HT-29 (cell line): ENCODE results near the gene RAB3GAP1. TPM values are rescaled to one million over a fixed set of nuclear protein-coding genes. Genes with fewer than 3 reads are reported as not detected.
"Not testable (repeated sequence)": the region's sequence is repeated elsewhere in the genome, so short reads cannot be mapped to it uniquely, and the experiment has no call there.

Experiments
- DNase-seq: peaks from one replicate; pipeline ENCODE4 v3.0.0-alpha.2; 2015; ENCODE audit warnings: low spot score
- total RNA-seq: library from RNA; depleted of rRNA; stranded (reverse); fragments of >200 nt; shearing (Covaris generic); gene quantifications from 2 replicates; pipeline ENCODE4 v1.2.3, GENCODE V29; 2014; rRNA removed

The RAB3GAP1 gene
- total RNA-seq, result 14.7 and 15.6 TPM in 2 replicates

DNA sequence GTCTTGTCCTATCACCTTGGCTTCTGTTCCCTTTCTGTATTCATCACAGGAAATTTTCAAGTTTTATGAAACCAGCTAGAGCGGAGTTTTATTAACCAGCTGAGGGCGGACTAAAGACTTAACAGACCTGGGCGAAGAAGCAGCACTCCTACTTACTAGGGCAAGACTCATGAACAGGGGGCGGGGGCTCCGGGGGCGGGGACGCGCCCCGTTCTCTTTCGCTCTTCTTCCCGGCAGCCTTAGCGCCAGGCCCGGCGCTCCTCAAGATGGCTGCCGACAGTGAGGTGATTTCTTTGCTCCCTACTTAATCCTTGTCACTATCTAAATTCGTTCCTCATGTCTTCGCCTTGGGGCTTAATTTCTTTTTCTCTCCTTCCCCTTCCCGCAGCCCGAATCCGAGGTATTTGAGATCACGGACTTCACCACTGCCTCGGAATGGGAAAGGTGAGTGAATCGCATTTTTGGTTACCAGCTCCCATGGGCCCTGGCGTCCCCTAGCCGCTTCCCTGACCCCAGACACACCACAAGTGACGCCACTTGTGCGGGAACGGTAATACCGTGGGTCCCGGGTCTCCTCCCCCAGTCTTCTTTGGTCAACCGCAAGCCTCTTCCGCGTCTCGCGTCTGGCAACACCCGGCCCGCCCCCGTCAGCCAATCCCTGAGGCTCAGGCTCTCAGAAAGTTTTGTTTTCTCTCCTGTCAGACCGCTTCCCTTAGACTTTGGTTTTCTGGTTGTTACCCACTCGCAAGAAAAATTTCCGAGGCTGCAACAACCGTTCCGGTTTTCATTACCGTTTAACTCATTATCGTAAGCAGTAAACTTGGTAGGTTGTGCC is at the start of gene RAB3GAP1:
RAB3GAP1 (plus strand) TSS at position 251 of the 835 bp plus-strand sequence; CDS start at position 267, 16 bp downstream.
- peak; percentile 87 for DNase-seq

DNA sequence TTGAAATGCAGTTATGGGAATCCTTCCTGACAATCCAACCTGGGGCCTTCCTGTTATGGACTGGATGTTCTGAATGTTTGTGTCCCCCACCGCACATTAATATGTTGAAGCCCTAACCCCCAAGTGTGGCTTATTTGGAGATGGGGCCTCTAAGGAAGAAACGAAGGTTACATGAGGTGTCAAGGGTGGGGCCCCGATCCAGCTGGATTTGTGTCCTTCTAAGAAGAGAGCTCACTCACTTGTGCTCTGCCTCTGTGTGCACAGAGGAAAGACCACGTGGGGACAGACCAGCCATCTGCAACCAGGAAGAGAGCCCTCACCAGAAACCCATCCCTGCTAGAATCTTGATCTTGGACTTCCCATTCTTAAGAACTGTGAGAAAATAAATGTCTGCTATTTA is 49.3 kb upstream of the RAB3GAP1 start:
- no peak for DNase-seq

DNA sequence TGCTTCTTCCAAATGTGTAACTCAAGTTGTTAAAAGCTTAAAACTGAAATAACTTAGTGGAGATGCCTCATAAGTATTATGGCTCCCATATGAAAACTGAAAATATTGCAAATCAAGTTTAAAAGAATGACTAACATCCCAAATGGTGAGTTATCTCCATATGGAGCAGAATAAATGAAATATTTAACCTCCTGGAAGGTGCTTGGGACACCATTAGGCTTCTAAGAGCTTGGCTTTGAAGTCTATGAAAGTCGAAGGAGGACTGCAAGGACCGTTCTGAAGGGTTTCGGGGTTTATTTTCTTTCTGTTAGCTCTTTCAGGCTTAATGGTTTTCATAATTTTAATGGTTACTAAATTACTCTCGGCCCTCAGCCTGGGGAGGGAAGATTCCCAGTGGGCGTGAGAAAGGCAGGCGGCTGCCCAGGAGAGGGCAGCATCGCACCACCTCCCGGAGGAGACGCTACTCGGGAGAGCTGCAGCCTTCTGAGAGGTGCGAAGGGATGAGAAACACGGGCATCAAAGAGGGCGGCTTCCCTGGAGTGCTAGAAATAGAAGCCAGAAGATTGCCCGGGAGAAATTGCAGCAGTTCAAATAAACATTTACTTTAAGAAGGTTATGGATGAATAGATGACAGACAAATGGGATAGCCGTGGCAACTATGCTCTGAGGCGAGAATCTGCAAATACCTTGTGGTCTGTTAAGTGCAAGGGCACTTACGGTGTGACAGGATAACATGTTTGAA is 47.9 kb upstream of the RAB3GAP1 start:
- DNase-seq, result peak; percentile 80

DNA sequence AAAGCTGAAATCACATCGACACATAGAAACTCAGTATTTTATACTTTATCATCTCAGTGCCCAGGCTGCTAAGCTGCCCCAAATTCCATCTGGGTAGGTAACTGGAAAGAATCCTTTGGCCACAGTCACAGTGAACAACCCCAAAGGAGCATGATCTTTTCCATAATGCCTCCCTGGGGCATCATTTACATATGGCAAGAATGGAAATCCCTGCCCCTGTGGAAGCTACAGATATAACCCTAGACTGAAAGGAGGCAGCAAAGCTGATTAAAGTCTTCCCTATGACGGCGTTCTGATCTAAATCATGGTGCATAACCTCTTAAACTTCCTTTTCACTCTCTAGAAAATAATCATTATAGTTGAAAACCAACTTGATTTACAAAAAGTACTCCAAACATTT is 46.3 kb upstream of the RAB3GAP1 start:
- DNase-seq, result no peak

DNA sequence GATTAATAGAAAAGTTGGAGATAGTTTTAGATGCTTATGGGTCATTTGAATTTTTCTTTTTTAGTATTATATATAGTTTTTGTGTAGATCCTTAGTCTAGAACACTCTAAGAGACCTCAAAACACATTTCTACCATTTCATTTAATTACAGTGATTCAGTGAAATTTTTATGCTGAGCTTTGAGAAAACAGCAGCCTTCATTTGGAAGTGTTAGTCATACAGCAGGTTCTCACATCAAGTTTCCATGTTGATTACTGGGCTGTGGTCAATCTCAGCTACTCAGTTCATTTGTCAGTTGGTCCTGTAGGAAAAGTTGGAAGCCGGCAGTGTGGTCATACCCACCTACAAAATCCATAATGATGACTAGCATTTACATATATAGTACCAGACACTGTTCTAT is 42.8 kb upstream of the RAB3GAP1 start:
- DNase-seq, result no peak

DNA sequence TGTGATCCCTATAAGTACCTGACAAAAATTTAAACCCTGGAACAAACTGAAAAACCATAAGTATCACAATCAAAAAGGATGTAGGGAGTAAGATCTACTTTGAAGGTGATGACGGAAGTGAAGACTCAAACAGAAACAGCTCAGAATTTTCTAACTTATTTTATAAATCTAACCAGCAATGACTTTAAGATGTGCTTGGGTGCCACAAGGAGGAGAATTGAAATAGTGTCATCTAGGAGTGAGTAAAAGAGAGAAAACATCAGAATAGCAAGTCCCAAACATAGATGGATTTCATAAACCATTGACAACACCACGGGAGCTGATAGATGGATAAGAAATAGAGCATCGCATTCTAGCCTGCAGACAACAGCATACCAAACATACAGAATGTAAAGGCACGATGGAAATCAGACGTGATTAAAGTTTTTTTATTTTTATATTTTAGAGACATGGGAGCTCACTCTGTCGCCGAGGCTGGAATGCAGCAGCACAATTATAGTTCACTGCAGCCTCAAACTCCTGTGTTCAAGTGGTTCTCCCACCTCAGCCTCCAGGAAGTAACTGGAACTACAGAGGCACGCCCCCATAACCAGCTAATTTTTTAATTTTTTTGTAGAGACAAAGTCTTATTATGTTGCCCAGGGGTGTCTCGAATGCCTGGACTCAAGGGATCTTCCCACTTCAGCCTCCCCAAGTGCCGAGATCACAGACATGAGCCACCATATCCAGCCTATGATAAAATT is 41.7 kb upstream of the RAB3GAP1 start:
- no peak for DNase-seq

DNA sequence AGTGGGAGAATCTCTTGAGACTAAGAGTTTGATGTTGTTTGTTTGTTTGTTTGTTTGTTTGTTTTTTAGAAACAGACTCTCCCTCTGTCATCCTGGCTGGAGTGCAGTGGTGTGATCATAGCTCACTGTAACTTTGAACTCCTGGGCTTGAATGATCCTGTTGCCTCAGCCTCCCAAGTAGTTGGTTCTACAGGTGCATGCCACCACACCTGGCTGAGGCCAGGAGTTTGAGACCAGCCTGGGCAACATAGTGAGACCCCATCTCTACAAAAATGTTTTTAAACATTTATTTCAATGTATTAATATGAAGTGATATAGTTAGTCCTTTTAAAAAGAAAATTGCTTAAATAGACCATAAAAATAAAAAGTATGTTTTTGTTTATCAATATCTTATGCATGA is 40.5 kb upstream of the RAB3GAP1 start:
- DNase-seq, result no peak

DNA sequence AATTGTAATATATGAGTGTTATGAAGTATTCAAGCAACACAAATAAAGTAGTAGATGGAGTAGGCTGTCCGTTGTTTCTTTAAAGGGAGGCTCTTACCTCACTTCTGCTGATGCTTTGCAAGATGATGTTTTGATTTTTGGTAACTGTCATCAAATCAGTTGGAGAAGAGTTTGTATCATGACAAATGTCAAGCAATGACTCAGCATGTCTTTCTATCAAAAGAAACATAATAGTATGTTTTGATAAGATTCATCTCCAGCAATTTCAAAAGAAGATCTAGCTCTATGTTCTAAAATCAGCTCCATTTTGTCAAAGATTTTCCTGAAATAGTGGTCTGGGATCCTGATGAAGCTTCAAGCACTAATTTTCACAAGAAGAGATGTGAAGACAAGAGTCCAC is 30.5 kb upstream of the RAB3GAP1 start:
- no peak for DNase-seq

DNA sequence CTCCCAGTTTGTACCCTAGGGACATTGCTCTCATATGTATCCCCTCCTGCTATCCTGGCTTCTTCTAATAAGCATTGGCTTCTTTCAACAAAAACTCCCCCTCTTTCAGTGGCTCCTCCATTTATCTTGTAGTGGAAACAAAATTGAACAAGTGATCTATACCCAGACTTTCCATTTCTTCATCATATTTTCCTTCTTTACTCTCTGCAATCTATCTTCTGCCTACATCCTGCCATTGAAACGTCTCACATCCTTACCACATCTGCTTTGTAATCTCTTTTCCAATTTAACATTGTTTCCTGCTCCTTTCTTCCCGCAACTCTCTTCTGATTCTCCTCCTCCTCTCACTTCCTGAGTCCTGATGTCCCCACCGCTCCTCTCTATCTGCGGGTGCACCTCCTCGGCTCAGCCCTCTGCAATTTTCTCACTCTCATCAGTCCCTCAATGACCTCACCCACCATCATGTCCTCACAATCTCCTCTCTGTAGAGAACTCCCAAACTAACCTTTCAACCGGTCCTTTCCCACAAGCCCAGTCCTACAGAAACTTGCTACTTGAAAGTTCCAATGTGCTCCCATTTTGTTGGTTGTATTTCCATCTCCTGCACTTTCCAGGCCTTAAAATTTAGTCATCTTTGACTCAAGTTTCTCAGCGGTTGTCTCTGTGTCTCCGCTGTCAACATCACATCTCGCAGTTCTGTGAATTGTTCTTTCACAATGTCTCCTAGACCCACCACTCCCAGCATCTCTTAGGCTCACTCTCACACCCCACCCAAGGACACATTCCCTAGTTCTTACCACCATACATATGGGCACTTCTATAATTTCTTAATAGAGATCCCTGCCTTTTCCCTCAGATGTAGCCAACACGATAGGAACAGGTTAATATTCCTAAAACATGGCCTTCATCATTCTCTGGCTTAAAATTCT is 28.9 kb upstream of the RAB3GAP1 start:
- DNase-seq, result no peak

DNA sequence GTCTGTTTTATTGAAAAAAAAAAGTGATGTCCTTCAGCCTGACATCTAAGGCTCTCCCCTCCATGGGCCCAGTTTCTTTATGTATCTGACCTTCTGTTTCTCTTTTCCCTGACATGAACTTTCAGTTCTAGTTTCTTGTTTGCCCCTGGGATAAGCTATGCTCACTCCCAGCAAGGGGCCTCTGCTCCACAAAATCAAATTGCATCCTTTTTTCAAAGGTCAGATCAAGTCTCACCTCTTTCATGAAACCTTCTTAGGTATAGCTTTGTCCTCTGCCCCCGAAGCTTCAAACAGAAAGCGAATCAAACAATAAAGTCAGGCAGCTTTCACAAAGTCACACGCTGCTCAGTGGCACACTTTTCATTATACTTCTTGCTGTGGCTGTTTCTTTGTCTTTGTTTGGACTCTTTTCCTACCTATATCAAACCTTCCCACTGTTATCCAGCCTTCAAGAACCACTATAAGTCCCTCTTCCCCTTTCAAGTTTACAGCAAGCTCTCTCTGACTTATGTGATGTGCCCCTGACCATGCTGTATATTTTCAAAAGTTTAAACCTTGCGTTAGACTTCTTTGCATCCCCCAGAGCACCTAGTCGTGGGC is 28.1 kb upstream of the RAB3GAP1 start:
- DNase-seq, result no peak

DNA sequence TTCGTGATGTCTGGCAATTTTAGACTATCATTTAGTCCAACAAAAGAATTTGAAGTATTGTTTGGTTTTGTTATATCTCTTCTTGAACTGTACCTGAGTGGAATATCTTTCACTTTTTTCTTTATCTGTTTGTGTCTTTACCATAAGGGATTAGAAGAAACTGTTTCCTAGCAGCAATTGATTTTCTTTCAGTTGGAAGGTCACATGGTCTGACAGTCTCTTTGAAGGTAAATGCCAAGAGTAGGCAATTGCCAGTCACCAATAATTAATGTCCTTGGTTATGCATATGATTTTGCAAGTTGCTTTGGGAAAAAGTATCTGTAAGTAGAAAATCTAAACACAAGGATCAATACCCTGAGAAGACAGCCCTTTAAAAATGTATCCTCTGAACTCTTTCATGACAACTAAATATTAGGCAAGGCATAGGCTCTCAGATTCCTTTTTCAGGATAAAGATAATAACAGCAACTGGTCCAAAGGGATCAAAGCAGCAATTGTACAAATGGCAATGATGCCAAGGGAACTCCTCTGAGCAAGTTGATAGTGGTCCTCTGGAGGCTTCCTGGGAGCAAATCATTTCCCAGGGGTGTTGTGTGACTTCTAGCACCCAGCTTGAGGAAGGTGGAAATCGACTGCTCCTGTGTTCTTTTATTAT is 22.5 kb upstream of the RAB3GAP1 start:
- no peak for DNase-seq

DNA sequence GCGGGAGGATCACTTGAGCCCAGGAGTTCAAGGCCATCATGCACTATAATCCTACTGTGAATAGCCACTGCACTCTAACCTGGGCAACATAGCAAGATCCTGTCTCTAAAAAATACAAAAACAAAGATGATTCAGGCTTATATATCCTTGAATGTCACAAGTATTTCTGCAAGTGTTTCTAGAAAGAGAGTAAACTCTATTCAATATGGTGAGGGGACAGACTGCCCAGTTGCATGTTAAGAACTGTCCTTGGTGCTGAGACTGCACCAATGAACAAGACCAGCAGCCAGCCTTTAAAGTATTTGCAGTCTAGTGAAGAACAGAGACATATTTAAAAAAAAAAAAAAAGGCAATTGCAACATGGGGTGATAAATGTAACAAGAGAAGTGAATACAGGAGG is 21.3 kb upstream of the RAB3GAP1 start:
- DNase-seq, result peak; percentile 14

DNA sequence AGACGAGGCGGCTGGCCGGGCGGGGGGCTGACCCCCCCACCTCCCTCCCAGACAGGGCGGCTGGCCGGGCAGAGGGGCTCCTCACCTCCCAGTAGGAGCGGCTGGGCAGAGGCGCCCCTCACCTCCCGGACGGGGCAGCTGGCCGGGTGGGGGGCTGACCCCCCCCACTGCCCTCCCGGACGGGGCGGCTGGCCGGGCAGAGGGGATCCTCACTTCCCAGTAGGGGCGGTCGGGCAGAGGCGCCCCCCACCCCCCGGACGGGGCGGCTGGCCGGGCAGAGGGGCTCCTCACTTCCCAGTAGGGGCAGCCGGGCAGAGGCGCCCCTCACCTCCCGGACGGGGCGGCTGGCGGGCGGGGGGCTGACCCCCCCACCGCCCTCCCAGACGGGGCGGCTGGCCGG is 18.9 kb upstream of the RAB3GAP1 start:
- DNase-seq, result not testable (repeated sequence)

DNA sequence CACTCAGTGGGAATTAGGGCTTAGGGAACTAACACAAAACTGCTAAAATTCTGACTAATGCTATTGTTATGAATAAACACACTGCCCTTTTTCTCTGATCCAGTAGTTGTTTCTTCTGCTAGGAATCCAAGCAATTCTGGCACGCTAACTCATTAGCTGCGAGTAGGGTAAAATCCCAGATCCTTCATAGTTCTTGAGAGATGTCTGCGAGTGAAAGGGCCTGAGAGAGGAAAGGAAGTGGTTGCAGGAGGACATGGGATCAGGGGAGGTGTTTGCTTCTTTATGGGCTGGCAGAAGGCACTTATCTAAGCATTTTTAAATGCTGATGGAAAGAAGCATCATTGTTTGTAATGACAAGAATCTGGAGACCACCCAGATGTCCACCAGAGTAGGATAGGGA is 14.3 kb upstream of the RAB3GAP1 start:
- no peak for DNase-seq

DNA sequence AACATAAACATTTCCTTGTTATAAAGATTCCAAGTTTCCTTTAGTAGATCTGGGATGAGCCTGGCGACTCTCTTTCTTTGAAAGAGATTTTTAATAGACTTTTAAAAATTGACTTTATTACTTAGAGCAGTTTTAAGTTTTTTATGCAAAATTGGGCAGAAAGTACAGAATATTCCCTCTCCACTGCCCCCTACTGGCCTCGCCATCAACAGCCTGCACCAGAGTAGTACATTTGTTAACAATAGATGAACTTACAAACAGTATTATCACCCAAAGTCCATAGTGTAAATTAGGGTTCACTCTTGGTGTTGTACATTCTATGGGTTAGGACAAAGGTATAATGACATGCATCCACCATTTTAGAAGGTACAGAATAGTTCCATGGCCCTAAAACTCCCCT is 8.7 kb upstream of the RAB3GAP1 start:
- no peak for DNase-seq

DNA sequence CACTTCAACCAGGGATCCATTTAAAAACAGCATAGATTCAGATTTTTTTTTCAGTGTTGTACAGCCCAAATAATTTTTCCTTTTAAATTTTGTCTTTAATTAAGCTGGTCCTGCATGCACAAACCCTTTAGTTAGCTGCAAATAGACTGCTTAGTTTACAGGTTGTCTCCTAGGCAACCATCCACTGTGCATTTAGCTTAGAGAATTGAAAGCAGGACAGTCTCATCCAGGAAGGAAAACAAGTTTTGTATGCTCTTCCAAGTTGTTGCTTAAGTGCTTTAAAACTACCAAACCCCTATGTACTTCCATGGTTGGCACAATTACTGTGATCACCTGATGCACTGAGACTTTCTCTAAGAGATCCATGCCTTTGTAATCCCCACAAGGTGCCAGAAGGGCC is 4.8 kb upstream of the RAB3GAP1 start, which contains the start of gene MAP3K19:
MAP3K19 (minus strand) TSS at position 148 of the 400 bp plus-strand sequence. CDS start 22,800 bp downstream, outside the sequence.
- peak; percentile 16 for DNase-seq

DNA sequence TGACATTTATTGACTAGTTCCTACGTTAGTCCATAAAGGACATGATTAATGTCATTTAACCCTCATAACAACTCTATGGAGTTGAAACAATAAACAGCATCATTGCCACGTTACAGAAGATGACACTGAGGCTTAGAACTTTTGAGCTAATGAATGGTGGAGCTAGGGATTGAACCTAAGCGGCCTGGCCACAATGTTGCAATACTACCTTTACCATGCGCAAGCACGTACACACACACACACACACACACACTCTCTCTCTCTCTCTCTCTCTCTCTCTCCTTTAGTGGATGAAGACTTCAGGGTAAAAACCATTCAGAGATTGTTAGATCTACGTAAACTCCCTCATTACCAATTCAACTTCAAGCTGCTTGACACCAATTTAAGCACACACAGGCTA is 4.0 kb upstream of the RAB3GAP1 start:
- DNase-seq, result no peak

DNA sequence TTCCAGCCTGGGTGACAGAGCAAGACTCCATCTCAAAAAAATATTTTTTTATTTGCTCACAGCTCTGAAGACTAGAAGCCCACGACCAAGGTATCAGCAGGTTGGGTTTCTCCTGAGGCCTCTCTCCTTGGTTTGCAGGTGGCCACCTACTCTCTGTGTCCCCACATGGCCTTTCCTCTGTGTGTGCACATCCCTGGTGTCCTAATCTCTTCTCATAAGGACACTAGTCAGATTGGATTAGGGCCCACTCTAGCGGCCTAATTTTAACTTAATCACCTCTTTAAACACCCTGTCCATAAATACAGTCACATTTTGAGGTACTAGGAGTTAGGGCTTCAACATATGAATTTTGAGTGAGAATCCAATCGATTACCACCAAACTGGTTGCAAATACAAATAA is 2.0 kb upstream of the RAB3GAP1 start:
- DNase-seq, result no peak

DNA sequence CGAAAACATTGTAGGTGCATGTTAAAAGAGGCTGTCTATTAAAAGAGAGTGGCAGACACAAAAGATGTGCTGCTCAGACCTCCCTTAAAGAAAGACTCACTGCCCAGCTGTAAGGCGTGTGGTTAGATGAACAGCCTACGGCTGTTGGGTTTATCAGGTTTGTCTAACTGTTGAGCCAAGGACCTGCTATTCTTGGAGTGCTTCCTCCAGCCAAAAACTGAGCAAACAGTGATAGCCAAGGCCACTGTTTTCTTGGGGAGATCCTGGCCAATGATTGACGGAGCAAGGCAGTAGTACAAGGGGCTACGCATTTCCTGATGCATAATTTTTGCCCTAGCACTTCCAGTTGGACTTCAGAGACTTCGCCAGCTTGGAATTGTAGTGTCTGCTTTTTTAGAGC is 1.4 kb upstream of the RAB3GAP1 start:
- DNase-seq, result no peak

DNA sequence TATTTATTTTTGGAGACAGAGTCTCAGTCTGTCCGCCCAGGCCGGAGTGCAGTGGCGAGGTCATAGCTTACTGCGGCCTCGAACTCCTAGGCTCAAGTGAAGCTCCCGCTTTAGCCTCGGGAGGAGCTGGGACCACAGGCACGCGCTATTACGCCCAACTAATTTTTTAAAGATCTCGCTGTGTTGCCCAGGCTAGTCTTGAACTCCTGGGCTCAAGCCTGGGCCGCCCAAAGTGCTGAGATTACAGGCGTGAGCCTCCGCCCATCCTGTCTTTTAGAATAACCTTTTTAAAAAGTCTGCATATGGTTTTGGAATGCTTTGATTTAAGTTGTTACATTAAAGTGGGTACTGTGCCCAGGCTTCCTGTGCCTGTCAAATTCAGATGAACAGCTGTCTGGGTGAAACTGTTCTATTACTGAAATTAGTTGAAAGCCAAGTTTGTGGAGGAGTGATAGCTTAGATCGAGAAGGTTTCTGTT is 944 bp downstream of the RAB3GAP1 start:
- DNase-seq, result no peak
